T-helper 2 cell treated with Interferon-gamma antibody and Interleukin-4, amounts not matched to agents 5 μg/mL and 100 μg/mL, for 36 hours (primary cell): ENCODE results near the gene SH3BP1.
"Not testable (repeated sequence)": the region's sequence is repeated elsewhere in the genome, so short reads cannot be mapped to it uniquely, and the experiment has no call there.

Source experiments
- DNase-seq: peaks from one replicate; pipeline ENCODE4 v3.0.0; 2021; ENCODE audit warnings: low spot score
- H3K27ac Mint-ChIP-seq: one replicate; pipeline ENCODE4 v1.8.0; 2021; ENCODE audit warnings: mild to moderate bottlenecking, mixed read lengths
- H3K27me3 Mint-ChIP-seq: one replicate; pipeline ENCODE4 v1.8.0; 2021; ENCODE audit warnings: low read depth, mixed read lengths
- H3K36me3 Mint-ChIP-seq: one replicate; pipeline ENCODE4 v1.8.0; 2021; ENCODE audit warnings: low read depth, mixed read lengths
- H3K4me1 Mint-ChIP-seq: one replicate; pipeline ENCODE4 v1.8.0; 2021; ENCODE audit warnings: low read depth, mixed read lengths
- H3K4me3 Mint-ChIP-seq: one replicate; pipeline ENCODE4 v1.8.0; 2022; ENCODE audit warnings: mild to moderate bottlenecking, moderate library complexity, mixed read lengths
- H3K9me3 Mint-ChIP-seq: one replicate; pipeline ENCODE4 v1.8.0; 2021; ENCODE audit warnings: mixed read lengths

The SH3BP1 gene

DNA sequence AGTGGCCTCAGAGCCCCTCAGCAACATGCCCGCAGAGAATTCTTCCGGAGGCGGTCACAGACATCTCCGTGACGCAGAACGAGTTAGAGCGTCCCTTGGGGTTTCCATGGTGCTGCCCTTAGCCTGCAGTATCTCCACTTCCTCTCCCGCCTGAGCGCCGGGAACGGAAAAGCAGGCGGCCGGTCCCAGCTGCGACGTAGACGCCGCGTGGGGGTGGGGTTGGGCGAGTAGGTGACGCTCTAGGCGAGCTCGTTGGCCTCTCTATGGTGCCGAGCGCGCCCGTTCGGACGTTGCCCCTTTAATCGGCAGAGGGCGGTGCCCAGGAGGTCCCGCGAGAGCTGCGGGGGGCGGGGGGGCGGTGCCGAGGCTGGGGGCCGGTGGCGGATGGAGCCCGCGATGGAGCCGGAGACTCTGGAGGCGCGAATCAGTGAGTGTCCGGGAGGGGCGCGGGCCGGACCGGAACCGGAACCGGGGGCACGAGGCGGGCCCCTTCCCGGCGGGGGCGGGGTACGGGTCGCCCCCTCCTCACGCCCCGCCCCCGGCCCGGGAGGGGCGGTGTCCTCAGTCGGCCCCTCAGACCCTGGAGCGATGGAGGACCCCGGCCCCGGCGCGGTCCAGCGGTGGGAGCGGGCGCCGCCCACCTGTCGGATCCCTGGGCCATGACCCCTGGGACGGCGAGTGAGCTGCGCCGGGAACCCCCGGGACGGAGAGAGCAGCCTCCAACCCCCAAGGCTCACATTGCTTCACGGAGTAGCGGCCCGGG is 30.8 kb upstream of the SH3BP1 start, which contains the start of gene GGA1:
TSS of gene GGA1 (plus strand) at position 358 of the 763 bp plus-strand sequence. CDS start at position 385, 27 bp downstream.
- Mint-ChIP-seq H3K4me3 (peak within 1 kb of the TSS; percentile 90), H3K4me1 (peaks cover 39% of the 10 kb centered on the region), H3K36me3 (peaks cover 2% of the 10 kb centered on the region), H3K27me3 (peaks cover 2% of the 10 kb centered on the region), H3K9me3 (no peaks in the 10 kb centered on the region), H3K27ac (peak within 1 kb of the TSS; percentile 98)
- peak; percentile 99 for DNase-seq

DNA sequence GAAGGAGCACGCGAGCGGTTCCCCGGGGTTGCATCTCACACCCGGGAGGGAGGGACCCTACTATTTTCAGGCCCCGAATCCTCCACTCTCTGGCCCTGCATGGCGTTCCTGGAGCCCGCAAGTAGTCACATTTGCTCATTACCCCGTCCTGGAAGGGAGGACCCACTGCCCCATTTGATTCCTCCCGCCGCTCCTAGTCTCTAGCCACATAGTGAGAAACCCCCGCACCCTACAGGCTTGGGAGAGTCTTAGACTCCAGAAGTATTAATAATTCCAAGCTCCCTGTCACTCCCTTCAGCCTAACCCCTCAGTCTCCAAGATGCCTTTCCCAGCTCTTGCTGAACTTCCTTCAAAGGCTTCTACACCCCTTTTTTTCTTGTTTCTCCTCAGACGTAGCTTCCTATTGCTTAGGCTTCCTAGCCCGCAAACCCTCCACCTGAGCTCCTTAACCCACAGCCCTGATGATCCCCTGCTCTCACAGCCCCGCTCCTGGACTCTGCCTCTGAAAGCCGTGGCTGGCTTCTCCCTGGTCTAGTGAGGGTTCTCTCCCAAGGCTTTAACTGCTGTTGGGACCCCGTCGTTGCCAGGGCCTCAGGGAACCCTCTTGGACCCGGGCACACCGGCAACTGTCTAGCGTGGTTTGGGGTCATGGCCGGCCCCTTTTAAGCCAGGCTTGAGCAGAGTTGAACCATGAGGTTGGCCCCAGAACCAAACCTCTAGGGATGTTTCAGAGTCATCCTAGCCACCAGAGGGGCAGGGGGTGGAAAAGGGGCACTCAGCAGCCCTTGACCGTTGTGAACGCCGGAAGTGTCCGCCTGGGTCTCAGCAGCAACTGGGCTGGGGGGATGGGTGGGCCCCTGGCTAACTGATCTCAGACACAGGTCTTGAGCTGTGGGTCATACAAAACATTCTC is 30.0 kb upstream of the SH3BP1 start:
- H3K9me3 Mint-ChIP-seq: no peaks in the 10 kb centered on the region
- H3K36me3 Mint-ChIP-seq: peaks cover 3% of the 10 kb centered on the region
- peaks cover 2% of the 10 kb centered on the region for H3K27me3 Mint-ChIP-seq
- peak overlapping the region; percentile 90 for H3K4me3 Mint-ChIP-seq
- peak overlapping the region; percentile 86 for H3K27ac Mint-ChIP-seq
- DNase-seq: no peak
- peaks cover 35% of the 10 kb centered on the region for H3K4me1 Mint-ChIP-seq

DNA sequence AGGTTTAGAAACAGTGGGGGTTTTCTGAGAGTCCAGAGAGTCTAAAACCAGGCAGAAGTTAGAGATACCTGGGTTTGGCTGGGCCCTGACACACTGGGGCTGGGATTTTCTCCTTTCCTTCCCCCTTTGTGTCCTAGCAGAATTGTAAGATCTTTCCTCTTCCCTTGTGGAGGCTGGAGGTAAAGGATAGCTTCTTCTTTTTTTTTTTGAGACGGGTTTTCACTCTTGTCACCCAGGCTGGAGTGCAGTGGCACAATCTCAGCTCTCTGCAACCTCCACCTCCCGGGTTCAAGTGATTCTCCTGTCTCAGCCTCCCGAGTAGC is 29.4 kb upstream of the SH3BP1 start:
- Mint-ChIP-seq H3K27ac (peak overlapping the region; percentile 86), H3K4me3 (peak overlapping the region; percentile 90), H3K4me1 (peaks cover 31% of the 10 kb centered on the region)
- H3K36me3 Mint-ChIP-seq, H3K9me3 Mint-ChIP-seq, DNase-seq, H3K27me3 Mint-ChIP-seq: not testable (repeated sequence)

DNA sequence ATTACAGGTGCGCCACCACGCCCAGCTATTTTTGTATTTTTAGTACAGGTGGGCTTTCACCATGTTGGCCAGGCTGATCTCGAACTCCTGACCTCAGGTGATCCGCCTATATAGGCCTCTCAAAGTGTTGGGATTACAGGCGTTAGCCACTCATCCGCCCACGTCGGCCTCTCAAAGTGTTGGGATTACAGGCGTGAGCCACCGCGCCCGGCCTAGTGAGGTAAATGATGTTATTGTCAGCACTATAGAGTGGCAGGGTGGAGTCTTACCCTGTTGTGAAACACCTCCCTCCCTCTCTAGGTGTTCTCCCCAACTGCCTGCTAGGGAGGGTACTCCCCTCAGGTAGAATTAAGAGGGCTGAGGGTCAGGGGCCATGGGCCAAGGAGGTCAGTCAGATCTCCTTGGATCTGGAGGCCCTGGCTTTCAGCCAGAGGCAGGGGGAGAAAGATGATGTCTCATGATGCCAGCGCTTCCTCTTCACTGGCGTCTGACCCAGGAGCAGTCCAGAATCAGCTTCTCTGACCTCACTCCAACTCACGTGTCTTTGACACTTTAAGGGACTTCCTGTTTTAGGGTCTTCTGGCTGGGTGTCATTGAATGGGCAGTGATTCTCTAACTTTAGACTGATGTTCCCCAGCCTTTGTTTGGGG is 28.9 kb upstream of the SH3BP1 start:
- DNase-seq: no peak
- H3K27me3 Mint-ChIP-seq: no peaks in the 10 kb centered on the region
- peak overlapping the region; percentile 86 for H3K27ac Mint-ChIP-seq
- H3K4me1 Mint-ChIP-seq: peaks cover 26% of the 10 kb centered on the region
- no peaks in the 10 kb centered on the region for H3K9me3 Mint-ChIP-seq
- peak overlapping the region; percentile 90 for H3K4me3 Mint-ChIP-seq
- peaks cover 7% of the 10 kb centered on the region for H3K36me3 Mint-ChIP-seq

DNA sequence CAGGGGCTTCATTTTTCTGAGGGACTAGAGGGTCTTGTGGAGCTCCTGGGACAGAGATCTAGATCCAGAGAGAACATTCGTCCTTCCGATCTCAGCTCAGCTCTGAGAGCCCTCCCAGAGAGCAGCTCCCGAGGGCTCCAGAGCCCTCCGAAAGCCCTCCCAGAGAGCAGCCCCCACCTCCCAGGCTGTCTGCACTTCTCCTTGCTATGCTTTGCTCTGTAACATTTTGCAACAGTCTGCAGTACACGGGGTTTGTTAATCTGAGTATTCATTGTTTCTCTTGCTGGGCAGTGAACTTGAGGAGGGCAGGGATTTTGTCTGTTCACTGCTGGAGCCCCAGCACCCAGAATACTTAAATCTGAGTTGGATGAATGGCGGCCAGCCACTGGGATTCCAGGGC is 28.3 kb upstream of the SH3BP1 start:
- Mint-ChIP-seq H3K27me3 (no peaks in the 10 kb centered on the region), H3K4me1 (peaks cover 23% of the 10 kb centered on the region), H3K27ac (no peak overlapping the region), H3K36me3 (peaks cover 7% of the 10 kb centered on the region), H3K9me3 (no peaks in the 10 kb centered on the region), H3K4me3 (no peak overlapping the region)
- no peak for DNase-seq

DNA sequence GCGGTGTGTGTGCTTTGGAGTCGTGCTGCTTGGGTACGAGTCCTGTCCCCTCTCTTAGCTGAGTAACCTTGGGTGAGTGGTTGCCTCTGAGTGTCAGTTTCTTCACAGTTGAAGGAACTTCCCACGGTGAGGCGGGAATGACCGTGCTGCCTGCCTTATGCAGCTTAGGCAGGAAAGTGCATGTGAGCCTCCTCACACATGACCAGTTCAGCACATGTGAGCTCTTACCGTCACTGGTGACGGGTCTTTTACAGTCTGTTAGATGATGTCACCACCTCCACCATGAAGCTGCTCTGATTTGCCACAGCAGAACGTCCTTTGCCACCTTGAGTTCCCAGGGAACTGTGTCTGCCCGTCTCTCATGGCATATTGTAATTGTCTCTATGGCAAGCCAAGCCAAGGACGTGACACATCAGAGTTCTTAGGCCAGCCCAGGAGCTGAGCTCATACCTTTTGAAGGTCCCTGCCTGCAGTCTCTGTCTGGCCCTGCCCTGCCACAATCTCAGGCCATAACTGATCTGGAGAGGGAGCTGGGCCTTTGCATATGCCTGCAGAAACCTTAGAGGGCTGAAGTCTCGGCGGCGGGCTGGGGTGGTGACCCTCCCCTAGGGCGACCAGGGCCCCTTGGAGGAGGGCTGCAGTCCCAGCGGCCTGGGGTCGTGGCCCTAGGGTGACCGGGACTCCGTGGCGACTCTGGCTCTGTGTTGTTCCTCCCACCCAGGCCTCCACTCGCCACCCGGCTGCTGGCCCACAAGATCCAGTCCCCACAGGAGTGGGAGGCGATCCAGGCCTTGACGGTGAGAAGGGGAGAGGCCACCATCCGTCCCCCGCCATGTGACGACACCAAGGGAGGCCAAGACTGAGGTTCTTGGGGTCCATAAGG is 23.0 kb upstream of the SH3BP1 start:
- Mint-ChIP-seq H3K4me1 (no peaks in the 10 kb centered on the region), H3K36me3 (peaks cover 14% of the 10 kb centered on the region)

DNA sequence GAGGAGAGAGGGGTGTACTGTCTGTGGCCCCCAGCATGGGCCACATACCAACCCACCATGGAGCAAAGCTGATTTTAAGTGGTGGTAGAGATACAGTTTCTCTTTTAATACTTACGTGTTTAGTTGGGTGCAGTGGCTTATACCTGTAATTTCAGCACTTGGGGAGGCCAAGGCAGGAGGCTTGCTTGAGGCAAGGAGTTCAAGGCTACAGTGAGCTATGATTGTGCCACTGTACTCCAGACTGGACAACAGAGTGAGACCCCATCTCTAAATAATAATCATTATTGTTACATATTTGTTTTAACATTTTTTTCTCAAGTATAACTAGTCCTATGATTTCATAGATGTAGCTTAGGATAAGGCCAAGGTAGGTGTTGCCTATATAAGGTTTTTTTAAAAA is 22.0 kb upstream of the SH3BP1 start:
- Mint-ChIP-seq H3K27me3 (no peaks in the 10 kb centered on the region), H3K4me1 (no peaks in the 10 kb centered on the region), H3K27ac (no peak overlapping the region), H3K4me3 (no peak overlapping the region), H3K9me3 (no peaks in the 10 kb centered on the region), H3K36me3 (peaks cover 14% of the 10 kb centered on the region)
- DNase-seq: no peak

More for the DNA sequence above, 23.0 kb upstream of the SH3BP1 start:
- no peaks in the 10 kb centered on the region for H3K27me3 Mint-ChIP-seq
- H3K27ac Mint-ChIP-seq: no peak overlapping the region
- DNase-seq: no peak
- H3K4me3 Mint-ChIP-seq: no peak overlapping the region
- no peaks in the 10 kb centered on the region for H3K9me3 Mint-ChIP-seq

DNA sequence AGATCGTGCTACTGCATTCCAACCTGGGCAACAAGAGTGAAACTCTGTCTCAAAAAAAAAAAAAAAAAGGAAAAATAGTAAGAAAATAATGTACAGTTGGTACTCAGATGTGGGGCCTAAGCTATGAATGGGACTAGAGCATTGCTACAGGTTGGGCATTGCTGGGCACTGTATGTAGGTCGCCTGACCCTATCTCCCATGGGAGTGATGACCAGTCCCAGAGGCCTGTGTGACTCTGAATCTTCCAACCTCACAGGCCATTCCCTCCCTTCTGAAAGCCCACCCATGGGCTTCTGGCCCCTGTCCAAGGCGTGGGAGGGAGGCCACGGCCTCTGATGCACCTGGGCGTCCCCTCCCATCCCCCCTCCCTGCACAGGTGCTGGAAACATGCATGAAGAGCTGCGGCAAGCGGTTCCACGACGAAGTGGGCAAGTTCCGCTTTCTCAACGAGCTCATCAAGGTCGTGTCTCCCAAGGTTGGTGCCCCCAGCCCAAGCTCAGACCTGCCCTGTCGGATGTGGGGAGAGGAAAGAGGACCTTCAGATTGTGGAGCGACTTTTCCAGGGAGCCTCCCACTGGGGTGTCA is 21.3 kb upstream of the SH3BP1 start:
- no peak for DNase-seq

DNA sequence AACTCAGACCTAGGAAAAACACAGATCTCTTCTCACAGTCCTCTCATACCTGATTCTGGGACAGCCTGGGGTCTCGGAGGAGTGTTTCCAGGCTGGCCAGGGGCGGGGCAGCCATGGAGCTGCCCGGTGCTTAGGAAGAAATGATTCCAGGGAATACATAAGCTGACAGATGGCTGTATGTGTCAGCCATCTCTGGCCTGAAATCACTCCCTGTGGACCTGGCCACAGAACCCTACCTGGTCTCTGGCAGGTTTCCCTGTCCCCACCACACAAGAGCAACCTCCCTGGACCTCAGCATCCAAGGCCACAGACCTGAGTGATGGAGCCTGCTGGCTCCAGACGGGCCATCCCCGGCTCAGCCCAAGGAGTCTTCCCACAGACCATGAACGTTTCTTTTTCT is 20.8 kb upstream of the SH3BP1 start:
- no peak for DNase-seq
- Mint-ChIP-seq H3K27me3 (no peaks in the 10 kb centered on the region), H3K4me3 (no peak overlapping the region), H3K4me1 (peaks cover 2% of the 10 kb centered on the region), H3K27ac (no peak overlapping the region), H3K36me3 (peaks cover 14% of the 10 kb centered on the region), H3K9me3 (no peaks in the 10 kb centered on the region)

More for the DNA sequence above, 21.3 kb upstream of the SH3BP1 start:
- H3K36me3 Mint-ChIP-seq: peaks cover 14% of the 10 kb centered on the region
- H3K4me3 Mint-ChIP-seq: no peak overlapping the region
- H3K27me3 Mint-ChIP-seq: no peaks in the 10 kb centered on the region
- H3K27ac Mint-ChIP-seq: no peak overlapping the region
- H3K9me3 Mint-ChIP-seq: no peaks in the 10 kb centered on the region
- H3K4me1 Mint-ChIP-seq: no peaks in the 10 kb centered on the region

DNA sequence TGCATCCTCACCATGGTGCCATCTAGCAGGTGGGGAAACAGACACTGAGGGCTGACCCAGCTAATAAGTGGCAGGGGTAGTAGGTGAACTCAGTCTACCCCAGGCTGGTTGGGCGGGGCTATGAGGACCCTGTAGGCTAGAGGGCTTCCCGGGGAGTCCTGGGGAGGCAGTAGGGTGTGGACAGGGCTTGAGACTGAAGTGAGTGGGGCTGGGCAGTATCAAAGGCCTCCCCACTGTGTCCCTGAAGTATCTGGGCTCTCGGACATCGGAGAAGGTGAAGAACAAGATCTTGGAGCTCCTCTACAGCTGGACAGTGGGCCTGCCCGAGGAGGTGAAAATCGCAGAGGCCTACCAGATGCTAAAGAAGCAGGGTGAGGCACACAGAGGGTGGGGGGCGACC is 19.5 kb upstream of the SH3BP1 start:
- Mint-ChIP-seq H3K27ac (no peak overlapping the region), H3K27me3 (no peaks in the 10 kb centered on the region), H3K4me1 (peaks cover 2% of the 10 kb centered on the region), H3K9me3 (no peaks in the 10 kb centered on the region), H3K4me3 (no peak overlapping the region), H3K36me3 (peaks cover 13% of the 10 kb centered on the region)
- no peak for DNase-seq

DNA sequence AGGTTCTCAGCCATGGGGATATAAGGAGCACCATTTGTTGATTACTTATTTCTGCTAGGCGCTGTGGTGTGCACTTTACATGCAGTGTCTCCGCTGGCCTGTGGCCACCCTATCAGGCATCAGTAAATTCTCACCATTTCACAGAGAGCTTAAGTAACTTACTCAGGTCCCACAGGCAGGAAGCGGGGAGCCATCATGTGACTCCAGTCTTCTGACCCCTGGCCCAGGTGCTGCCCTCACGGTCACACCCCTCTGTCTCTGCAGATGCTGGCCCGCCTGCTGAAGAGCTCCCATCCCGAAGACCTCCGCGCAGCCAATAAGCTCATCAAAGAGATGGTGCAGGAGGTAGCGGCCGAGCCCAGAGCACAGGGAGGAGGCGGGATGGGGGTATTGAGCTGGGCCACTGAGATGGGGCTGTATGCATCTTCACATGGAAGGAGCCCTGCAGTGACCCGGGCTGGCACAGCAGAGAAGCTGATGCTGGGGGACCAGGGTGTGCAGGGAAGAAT is 18.1 kb upstream of the SH3BP1 start:
- Mint-ChIP-seq H3K27ac (no peak overlapping the region), H3K4me3 (no peak overlapping the region), H3K4me1 (peaks cover 3% of the 10 kb centered on the region), H3K27me3 (no peaks in the 10 kb centered on the region), H3K36me3 (peaks cover 20% of the 10 kb centered on the region), H3K9me3 (no peaks in the 10 kb centered on the region)
- DNase-seq: no peak

DNA sequence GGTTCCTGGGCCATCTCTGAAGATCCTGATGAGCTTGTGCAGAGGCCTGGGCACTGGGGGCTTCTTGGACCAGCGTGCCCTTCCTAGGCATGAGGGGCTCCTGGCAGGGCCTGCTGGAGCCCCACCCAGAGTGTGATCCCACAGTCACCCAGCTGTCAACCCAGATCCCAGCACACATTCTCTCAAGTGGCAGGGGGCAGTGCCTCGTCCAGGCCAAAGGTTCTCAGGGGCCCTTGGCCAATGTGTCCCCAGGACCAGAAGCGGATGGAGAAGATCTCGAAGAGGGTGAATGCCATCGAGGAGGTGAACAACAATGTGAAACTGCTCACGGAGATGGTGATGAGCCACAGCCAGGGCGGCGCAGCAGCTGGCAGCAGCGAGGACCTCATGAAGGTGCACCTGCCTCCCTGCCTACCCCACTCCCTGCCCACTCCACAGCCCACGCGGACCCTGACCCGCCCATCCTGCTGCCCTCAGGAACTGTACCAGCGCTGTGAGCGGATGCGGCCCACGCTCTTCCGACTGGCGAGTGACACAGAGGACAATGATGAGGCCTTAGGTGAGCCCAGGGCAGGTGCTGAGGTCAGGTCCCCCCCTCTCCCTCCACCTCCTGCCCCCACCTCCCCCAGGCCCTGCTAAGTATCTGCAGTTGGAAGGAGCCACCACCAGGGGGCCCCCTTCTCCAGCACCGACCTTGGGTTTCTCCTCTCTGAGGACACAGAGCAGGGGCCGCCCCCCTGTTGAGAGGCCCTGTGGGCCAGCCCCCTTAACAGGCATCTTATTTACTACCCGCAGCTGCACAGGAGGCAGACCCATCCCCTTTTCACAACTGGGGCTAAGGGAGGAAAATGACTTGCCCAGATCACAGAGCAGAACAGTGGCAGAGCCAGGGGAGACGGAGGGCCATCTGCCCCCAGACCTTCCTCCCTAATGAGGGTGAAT is 16.1 kb upstream of the SH3BP1 start:
- Mint-ChIP-seq H3K27ac (peak overlapping the region; percentile 83), H3K4me3 (no peak overlapping the region), H3K27me3 (no peaks in the 10 kb centered on the region), H3K4me1 (peaks cover 18% of the 10 kb centered on the region), H3K36me3 (peaks cover 16% of the 10 kb centered on the region), H3K9me3 (no peaks in the 10 kb centered on the region)
- peak; percentile 55 for DNase-seq
